Liver (tissue), 9 donors: ENCODE data around the gene ARHGAP4. TPM values are rescaled to one million over a fixed set of nuclear protein-coding genes. Genes with fewer than 3 reads are reported as not detected.
A peak's percentile ranks its signal among the peaks of the same experiment; 100 is the strongest.

Experiments used
- DNase-seq: peaks from one replicate; pipeline ENCODE4 v3.0.0-alpha.2; 2017; ENCODE audit warnings: low spot score
- H3K27ac ChIP-seq, 2 donors: one replicate each; pipeline ENCODE4 v1.7.0; 2013; ENCODE audit warnings: inconsistent platforms in 2 of 2, low read length in 2 of 2, control low read depth in 1 of 2, low read depth in 1 of 2, mild to moderate bottlenecking in 1 of 2
- H3K27me3 ChIP-seq, 4 donors: one replicate each; pipeline versions ENCODE4 v1.6.1 to v1.7.0; 2013; ENCODE audit warnings: low read length in 3 of 4, inconsistent platforms in 1 of 4, mild to moderate bottlenecking in 1 of 4, moderate library complexity in 1 of 4; ENCODE audit not compliant: control insufficient read depth in 4 of 4, insufficient read depth in 4 of 4
- H3K36me3 ChIP-seq, 4 donors: one replicate each; pipeline versions ENCODE4 v1.6.1 to v1.7.0; 2013; ENCODE audit warnings: low read length in 3 of 4, mild to moderate bottlenecking in 3 of 4, low read depth in 1 of 4, moderate library complexity in 1 of 4; ENCODE audit not compliant: control insufficient read depth in 4 of 4, insufficient read depth in 3 of 4
- H3K4me1 ChIP-seq, 4 donors: one replicate each; pipeline versions ENCODE4 v1.6.1 to v1.7.0; 2013; ENCODE audit warnings: low read length in 3 of 4, mild to moderate bottlenecking in 3 of 4, moderate library complexity in 1 of 4; ENCODE audit not compliant: control insufficient read depth in 4 of 4, insufficient read depth in 4 of 4
- H3K4me3 ChIP-seq, 3 donors: one replicate each; pipeline versions ENCODE4 v1.6.1 to v1.7.0; 2013; ENCODE audit warnings: low read length in 3 of 3, control low read depth in 1 of 3, low read depth in 1 of 3, mild to moderate bottlenecking in 1 of 3
- H3K9ac ChIP-seq, 2 donors: one replicate each; pipeline ENCODE4 v1.7.0; 2013; ENCODE audit warnings: low read length in 2 of 2, mild to moderate bottlenecking in 2 of 2, moderate library complexity in 2 of 2, control low read depth in 1 of 2, low read depth in 1 of 2
- H3K9me3 ChIP-seq, 4 donors: one replicate each; pipeline versions ENCODE4 v1.6.1 to v1.7.0; 2013; ENCODE audit warnings: low read length in 3 of 4; ENCODE audit not compliant: control insufficient read depth in 4 of 4
- ATF3 ChIP-seq: IDR thresholded peaks from 2 replicates; pipeline ENCODE4 v1.6.1; 2016; ENCODE audit warnings: antibody characterized with exemption
- CTCF ChIP-seq: fragments of 150-350 bp; IDR thresholded peaks from 2 replicates; pipeline ENCODE4 v1.5.1; 2017; ENCODE audit warnings: improper control_type of control experiment, low read depth, low read length; ENCODE audit not compliant: missing input control
- EGR1 ChIP-seq, 2 donors: IDR thresholded peaks; 2 replicates each; pipeline ENCODE4 v1.6.1; 2016 to 2018; ENCODE audit warnings: antibody characterized with exemption in 2 of 2, low read depth in 2 of 2
- FOXA1 ChIP-seq: IDR thresholded peaks from 2 replicates; pipeline ENCODE4 v1.6.1; 2016; ENCODE audit warnings: antibody characterized with exemption
- FOXA2 ChIP-seq: IDR thresholded peaks from 2 replicates; pipeline ENCODE4 v1.6.1; 2016; ENCODE audit warnings: antibody characterized with exemption
- GABPA ChIP-seq, 2 donors: IDR thresholded peaks in 1 of 2; conservative IDR thresholded peaks in 1 of 2; 2 replicates each; pipeline ENCODE4 v1.6.1; 2016; ENCODE audit warnings: antibody characterized with exemption in 2 of 2, mild to moderate bottlenecking in 1 of 2, moderate library complexity in 1 of 2
- HNF4A ChIP-seq, 2 donors: conservative IDR thresholded peaks; 2 replicates each; pipeline ENCODE4 v1.6.1; 2016; ENCODE audit warnings: antibody characterized with exemption in 2 of 2, mild to moderate bottlenecking in 2 of 2
- HNF4G ChIP-seq: IDR thresholded peaks from 2 replicates; pipeline ENCODE4 v1.6.1; 2016; ENCODE audit warnings: antibody characterized with exemption
- JUND ChIP-seq, 2 donors: IDR thresholded peaks; 2 replicates each; pipeline ENCODE4 v1.6.1; 2016; ENCODE audit warnings: antibody characterized with exemption in 2 of 2
- MAX ChIP-seq: IDR thresholded peaks from 2 replicates; pipeline ENCODE4 v1.6.1; 2016; ENCODE audit warnings: antibody characterized with exemption
- NR2F2 ChIP-seq: IDR thresholded peaks from 2 replicates; pipeline ENCODE4 v1.6.1; 2016; ENCODE audit warnings: antibody characterized with exemption
- RAD21 ChIP-seq, 2 donors: IDR thresholded peaks; 2 replicates each; pipeline ENCODE4 v1.6.1; 2016; ENCODE audit warnings: antibody characterized with exemption in 2 of 2, mild to moderate bottlenecking in 2 of 2
- REST ChIP-seq: IDR thresholded peaks from 2 replicates; pipeline ENCODE4 v1.6.1; 2016; ENCODE audit warnings: antibody characterized with exemption, mild to moderate bottlenecking
- RXRA ChIP-seq, 2 donors: IDR thresholded peaks; 2 replicates each; pipeline ENCODE4 v1.6.1; 2017 to 2018; ENCODE audit warnings: antibody characterized with exemption in 2 of 2, mild to moderate bottlenecking in 1 of 2
- SP1 ChIP-seq: IDR thresholded peaks from 2 replicates; pipeline ENCODE4 v1.6.1; 2018; ENCODE audit warnings: antibody characterized with exemption, mild to moderate bottlenecking
- TAF1 ChIP-seq: conservative IDR thresholded peaks from 2 replicates; pipeline ENCODE4 v1.6.1; 2016; ENCODE audit warnings: antibody characterized with exemption, mild to moderate bottlenecking
- YY1 ChIP-seq: IDR thresholded peaks from 2 replicates; pipeline ENCODE4 v1.6.1; 2016; ENCODE audit warnings: antibody characterized with exemption, mild to moderate bottlenecking
- ZBTB33 ChIP-seq: IDR thresholded peaks from 2 replicates; pipeline ENCODE4 v1.6.1; 2016; ENCODE audit warnings: antibody characterized with exemption
- WGBS: extraction: QIAGEN DNeasy Blood & Tissue Kit; methylation state at CpG from one replicate; pipeline ENCODE4 v1.1.7; 2013; 5-methylcytosine and 5-hydroxymethylcytosine counted together
- polyA plus RNA-seq, 2 donors: library from polyadenylated mRNA; stranded (reverse) in 1 of 2; unstranded in 1 of 2; fragments of 200-250 nt in 1 of 2; fragments of >200 nt in 1 of 2; fragmentation: Nextera tagmentation in 1 of 2; extraction: Ambion mirVana in 1 of 2; gene quantifications; one replicate each; pipeline versions ENCODE4 v1.2.1 to v1.2.3, GENCODE V29; 2013 to 2015
- total RNA-seq, 2 donors: library from RNA; depleted of rRNA; stranded (reverse); fragments of >200 nt; gene quantifications; one replicate each; pipeline ENCODE4 v1.2.3, GENCODE V29; 2014
- donor health status: healthy.
- donor health status: healthy.
- donor health status: healthy.
- donor health status: healthy.
- donor health status: healthy.

The ARHGAP4 gene
- total and polyA plus RNA-seq, 4 donors = 3.3 to 28.1 (median 10.2) TPM

GRCh38 chrX:153921511-153922446 lies 4.3 kb downstream of the ARHGAP4 start:
- Histone ChIP-seq H3K9me3 (no peaks in the 10 kb centered on the region), H3K9ac (no peak overlapping the region), H3K27me3 (no peaks in the 10 kb centered on the region), H3K4me1 (peaks cover 3 to 15% (median 7%) of the 10 kb centered on the region in 4 donors), H3K27ac (no peak overlapping the region), H3K36me3 (no peaks in the 10 kb centered on the region), H3K4me3 (no peak overlapping the region)
- no peak for DNase-seq
- WGBS = 62% methylated on average over 40 of the region's 40 CpGs
- no peak for TF ChIP-seq GABPA (IDR thresholded peaks at IDR 0.05 in 1 of 2, conservative IDR thresholded peaks at IDR 0.05 in 1 of 2)
- TF ChIP-seq NR2F2 = peak; percentile 57
- TF ChIP-seq HNF4G = no peak

GRCh38 chrX:153921070-153921469 lies 5.0 kb downstream of the ARHGAP4 start:
- TF ChIP-seq MAX = no peak
- no peak for TF ChIP-seq EGR1 (IDR thresholded peaks at IDR 0.05; ENCODE audit: low read depth in 2 of 2)
- TF ChIP-seq HNF4A (conservative IDR thresholded peaks at IDR 0.05) = no peak
- no peak for TF ChIP-seq HNF4G
- TF ChIP-seq YY1 = no peak
- no peak for TF ChIP-seq TAF1
- H3K27ac ChIP-seq = no peak overlapping the region
- no peak overlapping the region for H3K9ac ChIP-seq
- DNase-seq = no peak
- peaks cover 3 to 10% (median 7%) of the 10 kb centered on the region in 4 donors for H3K4me1 ChIP-seq
- no peak overlapping the region for H3K4me3 ChIP-seq
- no peaks in the 10 kb centered on the region for H3K9me3 ChIP-seq
- no peaks in the 10 kb centered on the region for H3K27me3 ChIP-seq
- 76% methylated on average over 16 of the region's 16 CpGs for WGBS
- H3K36me3 ChIP-seq = no peaks in the 10 kb centered on the region

GRCh38 chrX:153920546-153920945 lies 5.5 kb downstream of the ARHGAP4 start:
- TF ChIP-seq RAD21 (IDR thresholded peaks at IDR 0.05) = no peak
- no peak for TF ChIP-seq ATF3
- no peak for TF ChIP-seq CTCF
- no peak for TF ChIP-seq MAX
- TF ChIP-seq JUND (IDR thresholded peaks at IDR 0.05) = no peak
- no peak for TF ChIP-seq REST
- no peak for TF ChIP-seq SP1
- no peak for TF ChIP-seq HNF4A (conservative IDR thresholded peaks at IDR 0.05)
- TF ChIP-seq NR2F2 = no peak
- TF ChIP-seq FOXA1 = no peak
- no peak for TF ChIP-seq FOXA2
- no peak for TF ChIP-seq ZBTB33
- TF ChIP-seq GABPA (IDR thresholded peaks at IDR 0.05 in 1 of 2, conservative IDR thresholded peaks at IDR 0.05 in 1 of 2) = no peak
- no peak for TF ChIP-seq EGR1 (IDR thresholded peaks at IDR 0.05; ENCODE audit: low read depth in 2 of 2)
- no peak for TF ChIP-seq TAF1
- TF ChIP-seq HNF4G = no peak
- no peak for TF ChIP-seq RXRA (IDR thresholded peaks at IDR 0.05)
- no peak for TF ChIP-seq YY1
- Histone ChIP-seq H3K4me1 (peaks cover 3 to 10% (median 4%) of the 10 kb centered on the region in 4 donors), H3K9ac (no peak overlapping the region), H3K9me3 (no peaks in the 10 kb centered on the region), H3K4me3 (no peak overlapping the region), H3K27ac (no peak overlapping the region), H3K27me3 (no peaks in the 10 kb centered on the region), H3K36me3 (no peaks in the 10 kb centered on the region)
- DNase-seq = no peak
- 96% methylated on average over 14 of the region's 14 CpGs for WGBS
